ENCODE results near the gene SCML2. TPM values are rescaled to one million over a fixed set of nuclear protein-coding genes. Genes with fewer than 3 reads are reported as not detected.

The SCML2 gene
- total RNA-seq, 1 experiment from 2014 or later: 3.5 TPM

DNA sequence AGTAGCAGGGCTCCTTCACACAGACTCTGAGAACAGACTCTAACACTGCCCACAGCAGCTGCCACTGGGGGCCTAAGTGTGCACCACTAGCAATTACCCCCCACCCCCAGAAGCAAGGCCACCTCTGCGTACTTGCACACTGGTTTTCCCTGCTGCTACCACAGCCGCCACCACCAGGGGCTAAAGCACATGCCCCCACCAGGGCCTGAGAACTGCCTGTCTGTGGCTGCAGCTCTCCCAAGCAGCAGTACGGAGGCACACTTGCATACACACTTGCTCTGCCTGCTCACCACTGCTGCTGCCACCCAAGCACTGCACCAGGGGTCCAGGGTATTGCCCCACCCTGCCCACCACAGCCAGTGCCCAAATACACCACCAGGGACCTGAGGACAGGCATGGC lies 59.6 kb downstream of the SCML2 start:
- Histone ChIP-seq H3K9ac (ENCODE audit: low read length) (no peak overlapping the region), H3K4me3 (ENCODE audit: low read length) (no peak overlapping the region), H3K4me2 (ENCODE audit: low read length) (no peak overlapping the region), H3K27ac (ENCODE audit: low read length) (no peak overlapping the region), H3K4me1 (ENCODE audit: insufficient read depth, low read length) (no peaks in the 10 kb centered on the region), H2AFZ (ENCODE audit: low read length) (no peak overlapping the region), H4K20me1 (ENCODE audit: low read length) (no peaks in the 10 kb centered on the region), H3F3A (ENCODE audit: low read length, unreplicated experiment) (no peaks in the 10 kb centered on the region), H3K9me2 (replicated peaks; ENCODE audit: low read length) (no peaks in the 10 kb centered on the region), H3K27me3 (ENCODE audit: low read length) (no peaks in the 10 kb centered on the region), H3K79me2 (ENCODE audit: low read length) (no peaks in the 10 kb centered on the region), H3K9me3 (ENCODE audit: low read length) (no peaks in the 10 kb centered on the region), H3K36me3 (ENCODE audit: low read depth, low read length) (no peaks in the 10 kb centered on the region)
- TF ChIP-seq EZH2 (IDR thresholded peaks at IDR 0.05; ENCODE audit: low read length, unreplicated experiment) (no peak), EZH2phosphoT487 (IDR thresholded peaks at IDR 0.05; ENCODE audit: borderline replicate concordance, low read length) (no peak)
- TF ChIP-seq, protein P1, sequence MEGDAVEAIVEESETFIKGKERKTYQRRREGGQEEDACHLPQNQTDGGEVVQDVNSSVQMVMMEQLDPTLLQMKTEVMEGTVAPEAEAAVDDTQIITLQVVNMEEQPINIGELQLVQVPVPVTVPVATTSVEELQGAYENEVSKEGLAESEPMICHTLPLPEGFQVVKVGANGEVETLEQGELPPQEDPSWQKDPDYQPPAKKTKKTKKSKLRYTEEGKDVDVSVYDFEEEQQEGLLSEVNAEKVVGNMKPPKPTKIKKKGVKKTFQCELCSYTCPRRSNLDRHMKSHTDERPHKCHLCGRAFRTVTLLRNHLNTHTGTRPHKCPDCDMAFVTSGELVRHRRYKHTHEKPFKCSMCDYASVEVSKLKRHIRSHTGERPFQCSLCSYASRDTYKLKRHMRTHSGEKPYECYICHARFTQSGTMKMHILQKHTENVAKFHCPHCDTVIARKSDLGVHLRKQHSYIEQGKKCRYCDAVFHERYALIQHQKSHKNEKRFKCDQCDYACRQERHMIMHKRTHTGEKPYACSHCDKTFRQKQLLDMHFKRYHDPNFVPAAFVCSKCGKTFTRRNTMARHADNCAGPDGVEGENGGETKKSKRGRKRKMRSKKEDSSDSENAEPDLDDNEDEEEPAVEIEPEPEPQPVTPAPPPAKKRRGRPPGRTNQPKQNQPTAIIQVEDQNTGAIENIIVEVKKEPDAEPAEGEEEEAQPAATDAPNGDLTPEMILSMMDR (conservative IDR thresholded peaks at IDR 0.05; ENCODE audit: low read depth, low read length): no peak
- ATAC-seq (no peak), DNase-seq (no peak)
- ChIA-PET POLR2A (ENCODE audit: unreplicated experiment) (no interaction called here), CTCF (no interaction called here)
- BruUV-seq (replicated peaks): no TSS peak
- intact Hi-C loops (cut with micrococcal nuclease): no loop called here

DNA sequence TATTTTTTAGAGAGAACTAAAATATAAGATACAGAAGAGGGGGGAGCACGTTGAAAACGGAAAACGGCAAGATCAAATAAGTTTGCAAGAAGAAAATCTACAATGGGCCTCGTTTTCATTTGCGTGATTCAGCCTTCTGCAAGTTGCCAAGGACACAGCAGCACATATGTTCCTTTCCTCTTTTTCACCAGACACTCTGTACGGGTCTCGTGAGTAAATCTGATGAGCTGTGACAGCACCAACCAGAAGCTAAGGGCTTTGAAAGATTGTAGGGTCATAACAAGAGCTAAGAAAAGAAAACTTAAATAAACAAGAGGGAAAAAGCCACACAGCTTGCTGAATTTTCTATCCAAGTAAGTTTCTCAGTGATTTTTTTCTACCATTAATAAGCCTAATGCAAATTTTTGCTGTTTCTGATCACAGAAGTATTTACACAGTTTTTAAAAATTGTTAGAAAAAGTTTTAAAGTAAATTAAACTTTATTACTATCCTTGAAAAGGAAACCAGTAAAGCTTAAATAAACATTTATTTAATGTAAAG lies 63.4 kb downstream of the SCML2 start:
- CTCF ChIA-PET: no interaction called here

DNA sequence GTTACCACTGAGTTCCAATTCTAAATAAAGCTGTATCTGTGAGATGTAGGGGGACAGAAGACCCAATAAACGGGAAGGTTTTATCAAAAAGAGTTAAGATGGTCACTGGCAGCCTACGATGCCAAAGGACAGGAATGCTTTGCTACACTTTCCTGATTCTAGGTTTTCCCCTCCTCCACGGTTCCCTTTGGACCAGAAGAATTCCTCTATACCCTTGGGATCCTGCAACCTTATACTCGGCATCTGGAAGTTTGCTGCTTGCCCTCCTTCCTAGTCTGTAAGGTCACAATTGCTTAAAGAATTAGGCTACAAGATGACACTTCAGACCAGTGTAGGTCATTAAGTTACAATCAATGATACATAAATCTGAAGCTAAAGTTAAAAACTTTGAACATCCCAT lies 64.3 kb downstream of the SCML2 start:
- Histone ChIP-seq H3K9me2 (replicated peaks; ENCODE audit: low read length) (no peaks in the 10 kb centered on the region), H3K36me3 (ENCODE audit: low read depth, low read length) (no peaks in the 10 kb centered on the region), H3K9me3 (ENCODE audit: low read length) (no peaks in the 10 kb centered on the region), H3K79me2 (ENCODE audit: low read length) (no peaks in the 10 kb centered on the region), H3K27ac (ENCODE audit: low read length) (no peak overlapping the region), H2AFZ (ENCODE audit: low read length) (no peak overlapping the region), H3K4me1 (ENCODE audit: insufficient read depth, low read length) (no peaks in the 10 kb centered on the region), H3K4me3 (ENCODE audit: low read length) (no peak overlapping the region), H3F3A (ENCODE audit: low read length, unreplicated experiment) (no peaks in the 10 kb centered on the region), H4K20me1 (ENCODE audit: low read length) (no peaks in the 10 kb centered on the region), H3K9ac (ENCODE audit: low read length) (no peak overlapping the region), H3K4me2 (ENCODE audit: low read length) (no peak overlapping the region), H3K27me3 (ENCODE audit: low read length) (no peaks in the 10 kb centered on the region)
- TF ChIP-seq EZH2 (IDR thresholded peaks at IDR 0.05; ENCODE audit: low read length, unreplicated experiment): no peak
- TF ChIP-seq EZH2phosphoT487 (IDR thresholded peaks at IDR 0.05; ENCODE audit: borderline replicate concordance, low read length): no peak
- POLR2A ChIA-PET (ENCODE audit: unreplicated experiment): no interaction called here
- DNase-seq (no peak), ATAC-seq (no peak)
- intact Hi-C loops (cut with micrococcal nuclease): no loop called here
- CTCF ChIA-PET: no interaction called here
- BruUV-seq (replicated peaks): no TSS peak

More for the DNA sequence above, 63.4 kb downstream of the SCML2 start:
- POLR2A ChIA-PET (ENCODE audit: unreplicated experiment): no interaction called here
- H3K4me3 ChIP-seq (ENCODE audit: low read length): no peak overlapping the region
- H3K9me2 ChIP-seq (replicated peaks; ENCODE audit: low read length): no peaks in the 10 kb centered on the region
- BruUV-seq (replicated peaks): no TSS peak
- DNase-seq (no peak), ATAC-seq (no peak)
- intact Hi-C loops (cut with micrococcal nuclease): no loop called here
- no peak overlapping the region for H3K9ac ChIP-seq (ENCODE audit: low read length)
- no peaks in the 10 kb centered on the region for H3K4me1 ChIP-seq (ENCODE audit: insufficient read depth, low read length)
- no peak overlapping the region for H2AFZ ChIP-seq (ENCODE audit: low read length)
- H3K4me2 ChIP-seq (ENCODE audit: low read length): no peak overlapping the region
- no peaks in the 10 kb centered on the region for H3F3A ChIP-seq (ENCODE audit: low read length, unreplicated experiment)
- no peaks in the 10 kb centered on the region for H3K9me3 ChIP-seq (ENCODE audit: low read length)
- H4K20me1 ChIP-seq (ENCODE audit: low read length): no peaks in the 10 kb centered on the region
- H3K79me2 ChIP-seq (ENCODE audit: low read length): no peaks in the 10 kb centered on the region
- no peaks in the 10 kb centered on the region for H3K36me3 ChIP-seq (ENCODE audit: low read depth, low read length)
- TF ChIP-seq EZH2 (IDR thresholded peaks at IDR 0.05; ENCODE audit: low read length, unreplicated experiment): no peak
- no peaks in the 10 kb centered on the region for H3K27me3 ChIP-seq (ENCODE audit: low read length)
- H3K27ac ChIP-seq (ENCODE audit: low read length): no peak overlapping the region

DNA sequence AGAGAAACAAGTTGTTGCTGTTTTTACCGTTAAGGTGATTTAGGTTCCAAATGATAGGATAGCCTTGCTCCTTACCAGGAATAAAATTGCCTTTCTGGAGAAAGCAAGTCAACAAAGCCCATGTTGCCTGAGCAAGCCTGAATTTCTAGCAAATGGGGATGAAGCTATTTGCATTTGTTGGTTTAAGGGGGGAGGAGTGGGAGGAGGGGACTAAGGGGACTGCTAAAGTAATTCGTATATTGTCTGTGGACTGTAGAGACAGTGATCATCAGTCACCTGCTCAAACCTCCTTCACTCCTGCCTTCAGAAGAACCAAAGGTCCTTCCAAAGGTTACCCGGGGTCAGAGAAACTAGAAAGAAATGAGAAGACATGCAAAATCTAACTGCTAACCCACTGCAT lies 65.8 kb downstream of the SCML2 start:
- Histone ChIP-seq H3K9me3 (ENCODE audit: low read length) (no peaks in the 10 kb centered on the region), H3K79me2 (ENCODE audit: low read length) (no peaks in the 10 kb centered on the region), H3K9ac (ENCODE audit: low read length) (no peak overlapping the region), H3K36me3 (ENCODE audit: low read depth, low read length) (no peaks in the 10 kb centered on the region), H3K4me1 (ENCODE audit: insufficient read depth, low read length) (no peaks in the 10 kb centered on the region), H3K4me2 (ENCODE audit: low read length) (no peak overlapping the region), H3K27me3 (ENCODE audit: low read length) (no peaks in the 10 kb centered on the region), H3K27ac (ENCODE audit: low read length) (no peak overlapping the region), H2AFZ (ENCODE audit: low read length) (no peak overlapping the region), H4K20me1 (ENCODE audit: low read length) (no peaks in the 10 kb centered on the region), H3K4me3 (ENCODE audit: low read length) (no peak overlapping the region), H3K9me2 (replicated peaks; ENCODE audit: low read length) (no peaks in the 10 kb centered on the region), H3F3A (ENCODE audit: low read length, unreplicated experiment) (no peaks in the 10 kb centered on the region)
- intact Hi-C loops (cut with micrococcal nuclease): no loop called here
- no peak for ATAC-seq
- TF ChIP-seq EZH2 (IDR thresholded peaks at IDR 0.05; ENCODE audit: low read length, unreplicated experiment) (no peak), EZH2phosphoT487 (IDR thresholded peaks at IDR 0.05; ENCODE audit: borderline replicate concordance, low read length) (no peak)
- TF ChIP-seq, protein P1 (conservative IDR thresholded peaks at IDR 0.05; ENCODE audit: low read depth, low read length): no peak
- no peak for DNase-seq
- POLR2A ChIA-PET (ENCODE audit: unreplicated experiment): no interaction called here
- CTCF ChIA-PET: no interaction called here
- BruUV-seq (replicated peaks): no TSS peak
